Prostate gland (tissue), 2 donors: ENCODE results near the gene VWA5B2. TPM values are rescaled to one million over a fixed set of nuclear protein-coding genes. Genes with fewer than 3 reads are reported as not detected.

Experiments
- DNase-seq: peaks from one replicate; pipeline ENCODE4 v3.0.0-alpha.2; 2019; ENCODE audit warnings: low spot score
- H3K27ac ChIP-seq, 2 donors: fragments of 200-600 bp; sonication (generic); 2 replicates each; pipeline ENCODE4 v1.5.1; 2017 to 2019
- H3K27me3 ChIP-seq: fragments of 200-600 bp; sonication (generic); replicated peaks from 2 replicates; pipeline ENCODE4 v1.5.1; 2019; ENCODE audit not compliant: insufficient read depth
- H3K36me3 ChIP-seq, 2 donors: fragments of 200-600 bp; sonication (generic); 1 replicate in 1 of 2; 2 replicates in 1 of 2; pipeline versions ENCODE4 v1.5.1 to v1.8.1; 2017 to 2019
- H3K4me1 ChIP-seq: fragments of 200-600 bp; sonication (generic); replicated peaks from 2 replicates; pipeline ENCODE4 v1.5.1; 2019
- H3K4me3 ChIP-seq, 2 donors: fragments of 200-600 bp; sonication (generic); 2 replicates each; pipeline ENCODE4 v1.5.1; 2017 to 2019
- H3K9me3 ChIP-seq: fragments of 200-600 bp; sonication (generic); 2 replicates; pipeline ENCODE4 v1.5.1; 2017
- CTCF ChIP-seq, 4 experiments: fragments of 200-600 bp in 2 of 4; fragments of 450-650 bp in 2 of 4; sonication (generic) in 2 of 4; IDR thresholded peaks; 1 replicate in 3 of 4; 2 replicates in 1 of 4; pipeline ENCODE4 v1.5.1; 2016 to 2019; ENCODE audit warnings: antibody characterized with exemption in 4 of 4, mild to moderate bottlenecking in 2 of 4, moderate library complexity in 2 of 4
- POLR2A ChIP-seq: fragments of 450-650 bp; IDR thresholded peaks from one replicate; pipeline ENCODE4 v1.6.1; 2016; ENCODE audit warnings: antibody characterized with exemption, mild to moderate bottlenecking
- POLR2AphosphoS5 ChIP-seq: sonication (generic); formaldehyde crosslinking; IDR thresholded peaks from one replicate; pipeline ENCODE4 v1.6.1; 2017; ENCODE audit warnings: antibody characterized with exemption
- WGBS: methylation state at CpG from one replicate; pipeline ENCODE4 v1.1.5; 2018; 5-methylcytosine and 5-hydroxymethylcytosine counted together
- intact Hi-C: fragments of 100-400 bp; cut with DNase I; formaldehyde crosslinking; loops from one replicate; pipeline ENCODE4 v1.14.2; 2022
- total RNA-seq, 2 donors: library from RNA; depleted of rRNA; stranded (reverse); fragments of >200 nt; gene quantifications; one replicate each; pipeline ENCODE4 v1.1.0, GENCODE V29; 2016

The VWA5B2 gene
- total RNA-seq, 2 donors from 2014 or later: 0.46 to 7.8 TPM

GRCh38 chr3:184228376-184229137, 828 bp upstream of the VWA5B2 start:
- H3K36me3 ChIP-seq: no peaks in the 10 kb centered on the region
- no peaks in the 10 kb centered on the region for H3K27me3 ChIP-seq
- 42% methylated on average over 12 of the region's 12 CpGs for WGBS
- no peak overlapping the region for H3K4me3 ChIP-seq
- no peak overlapping the region for H3K27ac ChIP-seq
- intact Hi-C loops: no loop called here
- H3K9me3 ChIP-seq: no peaks in the 10 kb centered on the region
- DNase-seq: no peak
- peaks cover 9% of the 10 kb centered on the region for H3K4me1 ChIP-seq
- TF ChIP-seq POLR2AphosphoS5 (no peak), POLR2A (no peak), CTCF (IDR thresholded peaks at IDR 0.05) (no peak)

- Histone ChIP-seq H3K9me3 (no peaks in the 10 kb centered on the region), H3K36me3 (no peaks in the 10 kb centered on the region), H3K27me3 (no peaks in the 10 kb centered on the region), H3K4me3 (peak overlapping the region; percentile 29 to 38), H3K27ac (no peak overlapping the region), H3K4me1 (peaks cover 9% of the 10 kb centered on the region)
- 0% methylated on average over 15 of the region's 61 CpGs for WGBS
- intact Hi-C loops: no loop called here
- TF ChIP-seq POLR2A: no peak
- no peak for TF ChIP-seq POLR2AphosphoS5
- TF ChIP-seq CTCF (IDR thresholded peaks at IDR 0.05): no peak
- DNase-seq: no peak
These were observed 757 bp downstream of the VWA5B2 start for GRCh38 chr3:184230081-184230602.

GRCh38 chr3:184230603-184231528, 1.5 kb downstream of the VWA5B2 start:
- intact Hi-C loops: no loop called here

GRCh38 chr3:184231671-184232070, 2.3 kb downstream of the VWA5B2 start:
- no peaks in the 10 kb centered on the region for H3K9me3 ChIP-seq
- WGBS: 55% methylated on average over 3 of the region's 3 CpGs
- H3K27ac ChIP-seq: no peak overlapping the region
- TF ChIP-seq POLR2A: no peak
- no peak for TF ChIP-seq CTCF (IDR thresholded peaks at IDR 0.05)
- no peak for TF ChIP-seq POLR2AphosphoS5
- intact Hi-C loops: no loop called here
- H3K36me3 ChIP-seq: no peaks in the 10 kb centered on the region
- no peak for DNase-seq
- no peak overlapping the region for H3K4me3 ChIP-seq
- H3K4me1 ChIP-seq: peaks cover 9% of the 10 kb centered on the region
- H3K27me3 ChIP-seq: no peaks in the 10 kb centered on the region

More at GRCh38 chr3:184230603-184231528, 1.5 kb downstream of the VWA5B2 start:
- peak overlapping the region; percentile 29 to 38 for H3K4me3 ChIP-seq
- H3K27ac ChIP-seq: no peak overlapping the region
- DNase-seq: peak; percentile 47
- peaks cover 9% of the 10 kb centered on the region for H3K4me1 ChIP-seq
- no peaks in the 10 kb centered on the region for H3K27me3 ChIP-seq
- no peaks in the 10 kb centered on the region for H3K36me3 ChIP-seq
- TF ChIP-seq POLR2A (no peak), POLR2AphosphoS5 (peak; percentile 25)
- 9% methylated on average over 42 of the region's 79 CpGs for WGBS
- H3K9me3 ChIP-seq: no peaks in the 10 kb centered on the region
